GM10266 (cell line): ENCODE results near the gene CELA3B.

Experiments
- DNase-seq: peaks from one replicate; pipeline ENCODE4 v3.0.0; 2012; ENCODE audit errors: extremely low spot score
- CTCF ChIP-seq: IDR thresholded peaks from 2 replicates; pipeline ENCODE4 v1.5.1; 2012; ENCODE audit warnings: mild to moderate bottlenecking, low read depth; ENCODE audit not compliant: control insufficient read depth, insufficient read depth; ENCODE audit errors: missing control alignments

Gene CELA3B

GRCh38 chr1:21950734-21951133 is 26.1 kb upstream of the CELA3B start:
- TF ChIP-seq CTCF: no peak
- DNase-seq: no peak

- no peak for DNase-seq
- TF ChIP-seq CTCF: no peak
These were observed 25.5 kb upstream of the CELA3B start for GRCh38 chr1:21951226-21951870.

GRCh38 chr1:21952786-21953520 is 23.9 kb upstream of the CELA3B start:
- no peak for DNase-seq
- no peak for TF ChIP-seq CTCF

GRCh38 chr1:21955058-21955457 is 21.8 kb upstream of the CELA3B start:
- TF ChIP-seq CTCF: no peak
- no peak for DNase-seq

- no peak for DNase-seq
- no peak for TF ChIP-seq CTCF
These were observed 21.1 kb upstream of the CELA3B start for GRCh38 chr1:21955501-21956281.

- no peak for DNase-seq
- TF ChIP-seq CTCF: no peak
These were observed 19.9 kb upstream of the CELA3B start for GRCh38 chr1:21956720-21957552.
